Left forelimb (tissue), 1 donor: ENCODE measurements around the gene AMZ1.

Experiments
- DNase-seq: peaks from one replicate; pipeline ENCODE4 v3.0.0-alpha.2; 2018; ENCODE audit warnings: low spot score

The AMZ1 gene

GRCh38 chr7:2754086-2754485 is 66.1 kb downstream of the AMZ1 start:
- DNase-seq = no peak

- no peak for DNase-seq
Measured at GRCh38 chr7:2754912-2755311, 66.9 kb downstream of the AMZ1 start.

- DNase-seq = no peak
Measured at GRCh38 chr7:2755531-2755930, 67.5 kb downstream of the AMZ1 start.

GRCh38 chr7:2757361-2757903 is 69.4 kb downstream of the AMZ1 start:
- no peak for DNase-seq

- no peak for DNase-seq
Measured at GRCh38 chr7:2757904-2758672, 70.1 kb downstream of the AMZ1 start.

- no peak for DNase-seq
Measured at GRCh38 chr7:2758673-2759616, 70.9 kb downstream of the AMZ1 start.

GRCh38 chr7:2759736-2760097 is 71.7 kb downstream of the AMZ1 start:
- no peak for DNase-seq

GRCh38 chr7:2760098-2760889 is 72.3 kb downstream of the AMZ1 start:
- no peak for DNase-seq

- no peak for DNase-seq
Measured at GRCh38 chr7:2761131-2761624, 73.2 kb downstream of the AMZ1 start.

- DNase-seq = no peak
Measured at GRCh38 chr7:2761801-2762497, 73.9 kb downstream of the AMZ1 start.

GRCh38 chr7:2763597-2763996 is 75.6 kb downstream of the AMZ1 start:
- DNase-seq = no peak

- DNase-seq = no peak
Measured at GRCh38 chr7:2764621-2765020, 76.6 kb downstream of the AMZ1 start.
